Lower lobe of right lung (tissue), 2 donors: ENCODE measurements around the gene CLEC4E. TPM values are rescaled to one million over a fixed set of nuclear protein-coding genes. Genes with fewer than 3 reads are reported as not detected.
"Not testable (repeated sequence)": the region's sequence is repeated elsewhere in the genome, so short reads cannot be mapped to it uniquely, and the experiment has no call there.

Source experiments
- ATAC-seq, 2 donors: fragments of 200-7000 bp; cut with Tn5 transposase; one replicate each; pipeline ENCODE4 v1.9.1; 2020 to 2022; ENCODE audit warnings: mild to moderate bottlenecking in 2 of 2, moderate library complexity in 2 of 2
- DNase-seq: peaks from one replicate; pipeline ENCODE4 v3.0.0-alpha.2; 2020
- H3K27ac ChIP-seq: fragments of 200-600 bp; one replicate; pipeline ENCODE4 v1.8.0; 2022
- H3K27me3 ChIP-seq: fragments of 200-600 bp; one replicate; pipeline ENCODE4 v1.8.0; 2022; ENCODE audit warnings: low read depth
- H3K36me3 ChIP-seq: fragments of 200-600 bp; one replicate; pipeline ENCODE4 v1.8.0; 2022; ENCODE audit warnings: mild to moderate bottlenecking
- H3K4me1 ChIP-seq: fragments of 200-600 bp; one replicate; pipeline ENCODE4 v1.8.0; 2022
- H3K4me3 ChIP-seq: fragments of 200-600 bp; one replicate; pipeline ENCODE4 v1.8.0; 2022; ENCODE audit warnings: mild to moderate bottlenecking
- H3K9me3 ChIP-seq: fragments of 200-600 bp; one replicate; pipeline ENCODE4 v1.8.0; 2022
- CTCF ChIP-seq: fragments of 200-600 bp; IDR thresholded peaks from one replicate; pipeline ENCODE4 v1.8.0; 2022; ENCODE audit warnings: antibody characterized with exemption, mild to moderate bottlenecking
- intact Hi-C: fragments of 100-400 bp; cut with DNase I; formaldehyde crosslinking; loops from one replicate; pipeline ENCODE4 v1.11.0; 2022
- total RNA-seq: library from RNA; stranded (reverse); fragmentation: NEBNext Ultra II Directional; extraction: Animal tissue kit (Norgen Biotek cat#: 25700); gene quantifications from one replicate; pipeline ENCODE4 v1.2.1, GENCODE V29; 2021
- donor health status: DM: no; HTN: yes; CAD: no; lungs with severe emphysema.

The CLEC4E gene
- total RNA-seq, 1 donor from 2014 or later, result 21.5 TPM

GRCh38 chr12:8549381-8549780 lies 8.7 kb upstream of the CLEC4E start:
- intact Hi-C loops, result no loop called here
- H3K4me3 ChIP-seq, result no peak overlapping the region
- no peak for TF ChIP-seq CTCF
- no peak overlapping the region for H3K27ac ChIP-seq
- DNase-seq (no peak), ATAC-seq (no peak)
- H3K4me1 ChIP-seq, result no peaks in the 10 kb centered on the region
- no peaks in the 10 kb centered on the region for H3K27me3 ChIP-seq
- H3K9me3 ChIP-seq, result no peaks in the 10 kb centered on the region
- H3K36me3 ChIP-seq, result no peaks in the 10 kb centered on the region

GRCh38 chr12:8548192-8548591 lies 7.5 kb upstream of the CLEC4E start:
- no peak for DNase-seq
- no peak overlapping the region for H3K4me3 ChIP-seq
- no peaks in the 10 kb centered on the region for H3K36me3 ChIP-seq
- intact Hi-C loops, result no loop called here
- H3K9me3 ChIP-seq, result no peaks in the 10 kb centered on the region
- no peaks in the 10 kb centered on the region for H3K4me1 ChIP-seq
- no peak for TF ChIP-seq CTCF
- H3K27ac ChIP-seq, result no peak overlapping the region
- no peak for ATAC-seq
- H3K27me3 ChIP-seq, result no peaks in the 10 kb centered on the region

- Histone ChIP-seq H3K4me3 (no peak overlapping the region), H3K27me3 (no peaks in the 10 kb centered on the region), H3K27ac (no peak overlapping the region), H3K4me1 (no peaks in the 10 kb centered on the region), H3K9me3 (no peaks in the 10 kb centered on the region), H3K36me3 (no peaks in the 10 kb centered on the region)
- intact Hi-C loops, result no loop called here
- TF ChIP-seq CTCF, result no peak
- no peak for ATAC-seq
- DNase-seq, result no peak
These were observed 6.9 kb upstream of the CLEC4E start for GRCh38 chr12:8547645-8548044.

- Histone ChIP-seq H3K9me3 (no peaks in the 10 kb centered on the region), H3K27ac (no peak overlapping the region), H3K36me3 (no peaks in the 10 kb centered on the region), H3K4me1 (no peaks in the 10 kb centered on the region), H3K27me3 (no peaks in the 10 kb centered on the region), H3K4me3 (no peak overlapping the region)
- ATAC-seq (no peak), DNase-seq (no peak)
- TF ChIP-seq CTCF, result no peak
- intact Hi-C loops, result no loop called here
These were observed 5.9 kb upstream of the CLEC4E start for GRCh38 chr12:8546591-8546990.

GRCh38 chr12:8544295-8544694 lies 3.6 kb upstream of the CLEC4E start:
- Histone ChIP-seq H3K36me3 (no peaks in the 10 kb centered on the region), H3K9me3 (no peaks in the 10 kb centered on the region), H3K27ac (no peak overlapping the region), H3K4me3 (no peak overlapping the region), H3K27me3 (no peaks in the 10 kb centered on the region), H3K4me1 (no peaks in the 10 kb centered on the region)
- peak; percentile 63 for DNase-seq
- TF ChIP-seq CTCF, result peak; percentile 96
- peak; percentile 80 to 83 for ATAC-seq
- intact Hi-C loops, result no loop called here

GRCh38 chr12:8541562-8541961 lies 857 bp upstream of the CLEC4E start:
- intact Hi-C loops, result no loop called here
- Histone ChIP-seq H3K27ac (peak overlapping the region; percentile 27), H3K4me3 (no peak overlapping the region), H3K36me3 (no peaks in the 10 kb centered on the region), H3K27me3 (no peaks in the 10 kb centered on the region), H3K9me3 (no peaks in the 10 kb centered on the region), H3K4me1 (no peaks in the 10 kb centered on the region)
- DNase-seq, result no peak
- ATAC-seq, result no peak
- no peak for TF ChIP-seq CTCF

- ATAC-seq, H3K36me3 ChIP-seq, H3K4me1 ChIP-seq, H3K9me3 ChIP-seq, H3K27me3 ChIP-seq, intact Hi-C loops, H3K27ac ChIP-seq, H3K4me3 ChIP-seq, DNase-seq: not testable (repeated sequence)
These were observed 2.9 kb downstream of the CLEC4E start for GRCh38 chr12:8537820-8538219.
